ENCODE data around the gene JMJD8.

Gene JMJD8

GRCh38 chr16:710500-711075 is 26.5 kb upstream of the JMJD8 start:
- DNase-seq (ENCODE audit: low read depth in 2 of 3, low spot score in 2 of 3): no peak

- no peak for DNase-seq (ENCODE audit: low read depth in 2 of 3, low spot score in 2 of 3)
These were observed 25.7 kb upstream of the JMJD8 start for GRCh38 chr16:709566-710499.

GRCh38 chr16:708959-709358 is 24.8 kb upstream of the JMJD8 start:
- no peak for DNase-seq (ENCODE audit: low read depth in 2 of 3, low spot score in 2 of 3)

GRCh38 chr16:708019-708418 is 23.9 kb upstream of the JMJD8 start:
- DNase-seq (ENCODE audit: low read depth in 2 of 3, low spot score in 2 of 3): no peak

- DNase-seq (ENCODE audit: low read depth in 2 of 3, low spot score in 2 of 3): no peak
These were observed 23.0 kb upstream of the JMJD8 start for GRCh38 chr16:707062-707538.

GRCh38 chr16:706189-707061 is 22.3 kb upstream of the JMJD8 start:
- no peak for DNase-seq (ENCODE audit: low read depth in 2 of 3, low spot score in 2 of 3)

GRCh38 chr16:705431-706188 is 21.5 kb upstream of the JMJD8 start, which contains the start of gene FBXL16:
Gene FBXL16, minus strand, starts transcription at chr16:705801. Its CDS starts 8,396 bp downstream, at chr16:697405.
- DNase-seq (ENCODE audit: low read depth in 2 of 3, low spot score in 2 of 3): no peak

- DNase-seq (ENCODE audit: low read depth in 2 of 3, low spot score in 2 of 3): no peak
These were observed 20.6 kb upstream of the JMJD8 start for GRCh38 chr16:704552-705380.

- no peak for DNase-seq (ENCODE audit: low read depth in 2 of 3, low spot score in 2 of 3)
These were observed 19.9 kb upstream of the JMJD8 start for GRCh38 chr16:704047-704446.

- DNase-seq (ENCODE audit: low read depth in 2 of 3, low spot score in 2 of 3): no peak
These were observed 19.3 kb upstream of the JMJD8 start for GRCh38 chr16:703406-703805.

- no peak for DNase-seq (ENCODE audit: low read depth in 2 of 3, low spot score in 2 of 3)
These were observed 18.2 kb upstream of the JMJD8 start for GRCh38 chr16:702341-702740.

GRCh38 chr16:700684-701584 is 16.8 kb upstream of the JMJD8 start:
- DNase-seq (ENCODE audit: low read depth in 2 of 3, low spot score in 2 of 3): no peak

- no peak for DNase-seq (ENCODE audit: low read depth in 2 of 3, low spot score in 2 of 3)
These were observed 15.0 kb upstream of the JMJD8 start for GRCh38 chr16:698911-699671.

GRCh38 chr16:695355-696089 is 11.4 kb upstream of the JMJD8 start:
- no peak for DNase-seq (ENCODE audit: low read depth in 2 of 3, low spot score in 2 of 3)

GRCh38 chr16:694863-695354 is 10.8 kb upstream of the JMJD8 start:
- DNase-seq (ENCODE audit: low read depth in 2 of 3, low spot score in 2 of 3): no peak

- no peak for DNase-seq (ENCODE audit: low read depth in 2 of 3, low spot score in 2 of 3)
These were observed 10.2 kb upstream of the JMJD8 start for GRCh38 chr16:694187-694862.

GRCh38 chr16:693766-694165 is 9.6 kb upstream of the JMJD8 start:
- no peak for DNase-seq (ENCODE audit: low read depth in 2 of 3, low spot score in 2 of 3)
